Right lobe of liver (tissue), 6 donors: ENCODE data around the gene TNPO2. TPM values are rescaled to one million over a fixed set of nuclear protein-coding genes. Genes with fewer than 3 reads are reported as not detected.

Source experiments
- ATAC-seq, 4 donors: fragments of 200-7000 bp; cut with Tn5 transposase; one replicate each; pipeline ENCODE4 v1.9.1; 2020; ENCODE audit warnings: mild to moderate bottlenecking in 4 of 4, moderate library complexity in 4 of 4
- DNase-seq, 3 donors: peaks; one replicate each; pipeline ENCODE4 v3.0.0-alpha.2; 2020
- H3K27ac ChIP-seq, 3 donors: fragments of 200-600 bp; one replicate each; pipeline ENCODE4 v1.8.0; 2022
- H3K27me3 ChIP-seq, 2 donors: fragments of 200-600 bp; one replicate each; pipeline ENCODE4 v1.8.0; 2022
- H3K36me3 ChIP-seq, 4 donors: fragments of 200-600 bp; sonication (generic) in 1 of 4; one replicate each; pipeline versions ENCODE4 v1.5.1 to v1.8.0; 2017 to 2022; ENCODE audit warnings: control low read depth in 1 of 4
- H3K4me1 ChIP-seq, 4 donors: fragments of 200-600 bp; sonication (generic) in 1 of 4; one replicate each; pipeline versions ENCODE4 v1.5.1 to v1.8.0; 2017 to 2022; ENCODE audit warnings: control low read depth in 1 of 4
- H3K4me3 ChIP-seq, 3 donors: fragments of 200-600 bp; one replicate each; pipeline ENCODE4 v1.8.0; 2022
- H3K9me3 ChIP-seq, 4 donors: fragments of 200-600 bp; sonication (generic) in 1 of 4; one replicate each; pipeline versions ENCODE4 v1.5.1 to v1.8.0; 2017 to 2022; ENCODE audit warnings: control low read depth in 1 of 4
- CTCF ChIP-seq, 4 donors: fragments of 200-600 bp in 3 of 4; fragments of 450-650 bp in 1 of 4; IDR thresholded peaks; one replicate each; pipeline versions ENCODE4 v1.5.1 to v1.8.0; 2016 to 2022; ENCODE audit warnings: antibody characterized with exemption in 4 of 4, mild to moderate bottlenecking in 2 of 4
- POLR2A ChIP-seq: fragments of 450-650 bp; IDR thresholded peaks from one replicate; pipeline ENCODE4 v1.6.1; 2017; ENCODE audit warnings: antibody characterized with exemption, mild to moderate bottlenecking
- WGBS: methylation state at CpG from one replicate; pipeline ENCODE4 v1.1.6; 2018; ENCODE audit warnings: low coverage, low lambda C conversion rate; ENCODE audit not compliant: insufficient coverage; ENCODE audit errors: missing lambda C conversion rate; 5-methylcytosine and 5-hydroxymethylcytosine counted together
- intact Hi-C, 2 donors: fragments of 100-400 bp; cut with DNase I; formaldehyde crosslinking; loops; one replicate each; pipeline versions ENCODE4 v1.11.2 to v1.14.1; 2022
- small RNA-seq, 2 experiments: library from RNA; depleted of rRNA; stranded (forward); fragments of <200 nt; gene quantifications; one replicate each; pipeline ENCODE3, GENCODE V24; 2016
- total RNA-seq, 6 experiments: library from RNA; depleted of rRNA in 2 of 6; stranded (reverse); fragments of >200 nt in 2 of 6; fragmentation: NEBNext Ultra II Directional in 3 of 6; extraction: Animal tissue kit (Norgen Biotek cat#: 25700) in 3 of 6; gene quantifications; one replicate each; pipeline versions ENCODE4 v1.1.0 to v1.2.4, GENCODE V29; 2016 to 2023
- donor health status: DM: no; HTN: yes; CAD: no.
- donor health status: DM: no; HTN: no; CAD: no.
- donor health status: DM: no; HTN: no; CAD: no.
- donor health status: DM: no; HTN: yes; CAD: no.
- donor health status: DM: no; HTN: yes; CAD: no.

Gene TNPO2
- total RNA-seq, 6 experiments from 2014 or later = 14.8 to 28.7 (median 19.6) TPM

GRCh38 chr19:12656899-12657571, 66.7 kb downstream of the TNPO2 start:
- TF ChIP-seq POLR2A (no peak), CTCF (IDR thresholded peaks at IDR 0.05) (no peak)
- no peaks in the 10 kb centered on the region for H3K9me3 ChIP-seq
- no peak for DNase-seq
- intact Hi-C loops = no loop called here
- no peak for ATAC-seq
- no peak overlapping the region for H3K4me3 ChIP-seq
- peaks cover 0 to 35% (median 7%) of the 10 kb centered on the region in 4 donors for H3K36me3 ChIP-seq
- no peak overlapping the region for H3K27ac ChIP-seq
- H3K27me3 ChIP-seq = no peaks in the 10 kb centered on the region
- H3K4me1 ChIP-seq = no peaks in the 10 kb centered on the region
- 77% methylated on average over 50 of the region's 50 CpGs for WGBS

DNA sequence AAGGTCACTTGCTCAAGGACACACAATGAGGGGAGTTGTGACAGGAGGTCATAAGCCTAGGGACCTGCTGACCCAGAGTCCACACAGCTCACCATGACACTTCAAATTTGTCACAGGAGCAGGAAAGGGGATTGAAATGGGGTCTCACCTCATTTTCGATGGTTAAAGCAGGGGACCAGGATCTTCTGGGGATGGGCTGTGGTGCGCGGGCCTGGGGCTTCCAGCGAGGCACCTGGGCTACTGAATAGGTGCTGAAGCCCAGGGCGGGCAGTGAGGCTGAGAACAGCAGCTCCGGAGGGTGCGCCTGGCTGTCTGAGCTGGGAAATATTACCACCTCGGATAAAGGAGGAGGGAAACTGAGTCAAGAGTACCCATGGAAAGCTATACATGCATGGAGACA, 68.2 kb downstream of the TNPO2 start:
- peaks cover 0 to 21% (median 3%) of the 10 kb centered on the region in 4 donors for H3K36me3 ChIP-seq
- H3K27me3 ChIP-seq = no peaks in the 10 kb centered on the region
- H3K4me3 ChIP-seq = no peak overlapping the region
- H3K4me1 ChIP-seq = no peaks in the 10 kb centered on the region
- TF ChIP-seq POLR2A (no peak), CTCF (IDR thresholded peaks at IDR 0.05) (no peak)
- no peak overlapping the region for H3K27ac ChIP-seq
- intact Hi-C loops = no loop called here
- DNase-seq = no peak
- 93% methylated on average over 3 of the region's 8 CpGs for WGBS
- H3K9me3 ChIP-seq = no peaks in the 10 kb centered on the region
- ATAC-seq = peak in 1 of 4 donors; percentile 17

DNA sequence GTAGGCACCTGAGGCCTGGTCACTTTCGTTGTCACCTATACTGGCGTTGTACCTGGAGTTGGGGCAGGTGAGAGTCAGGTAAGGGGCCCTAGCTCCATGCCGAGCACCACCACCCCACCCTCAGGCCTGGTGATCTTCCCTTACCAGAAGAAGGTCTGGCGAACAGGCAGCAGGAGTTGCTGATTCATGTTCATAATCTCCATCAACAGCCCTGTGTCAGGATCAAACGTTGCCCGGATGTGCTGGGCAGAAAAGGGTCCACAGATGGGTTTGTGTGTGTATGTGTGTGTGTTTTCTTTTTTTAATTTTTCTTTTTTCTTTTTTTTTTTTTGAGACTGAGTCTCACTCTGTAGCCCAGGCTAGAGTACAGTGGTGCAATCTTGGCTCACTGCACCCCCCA, 71.5 kb downstream of the TNPO2 start:
- ATAC-seq = no peak

DNA sequence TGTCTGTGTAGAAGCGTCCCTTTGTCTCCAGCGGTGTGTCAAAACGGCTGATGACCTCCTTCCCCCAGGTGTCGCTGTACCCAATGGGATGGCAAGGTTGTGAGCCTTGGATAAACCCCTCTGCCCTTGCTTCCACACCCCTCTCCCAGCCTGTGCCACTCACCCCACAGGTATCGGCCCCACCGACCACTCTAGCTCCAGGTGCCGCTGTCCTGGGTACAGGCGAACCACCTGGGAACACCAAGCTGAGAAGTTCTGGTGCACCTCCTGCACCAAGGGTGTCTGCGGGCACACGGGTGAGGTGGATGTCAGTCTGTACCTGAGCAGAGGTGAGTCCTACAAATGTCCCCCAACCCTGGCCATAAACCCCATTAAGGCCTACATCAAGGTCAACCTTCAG, 73.8 kb downstream of the TNPO2 start:
- TF ChIP-seq POLR2A = no peak
- no peak for TF ChIP-seq CTCF (IDR thresholded peaks at IDR 0.05)
- ATAC-seq (no peak), DNase-seq (no peak)
- 97% methylated on average over 6 of the region's 10 CpGs for WGBS
- no peaks in the 10 kb centered on the region for H3K9me3 ChIP-seq
- H3K4me3 ChIP-seq = no peak overlapping the region
- intact Hi-C loops = no loop called here
- peaks cover 0 to 2% (median 0%) of the 10 kb centered on the region in 4 donors for H3K36me3 ChIP-seq
- H3K27me3 ChIP-seq = no peaks in the 10 kb centered on the region
- no peak overlapping the region for H3K27ac ChIP-seq
- H3K4me1 ChIP-seq = peaks cover 0 to 6% (median 0%) of the 10 kb centered on the region in 4 donors

More for the DNA sequence above, 71.5 kb downstream of the TNPO2 start:
- Histone ChIP-seq H3K9me3 (no peaks in the 10 kb centered on the region), H3K4me3 (no peak overlapping the region), H3K4me1 (peaks cover 0 to 6% (median 0%) of the 10 kb centered on the region in 4 donors), H3K36me3 (peaks cover 0 to 6% (median 1%) of the 10 kb centered on the region in 4 donors), H3K27me3 (no peaks in the 10 kb centered on the region), H3K27ac (no peak overlapping the region)
- TF ChIP-seq POLR2A (no peak), CTCF (IDR thresholded peaks at IDR 0.05) (no peak)
- 92% methylated on average over 5 of the region's 6 CpGs for WGBS
- intact Hi-C loops = no loop called here
- no peak for DNase-seq

Small RNA genes within 50 kb of the gene (small RNA-seq; reads per million reads assigned to genes)
- 61.5 to 81.9 reads per million in 2 experiments for gene SNORD41

Other genes starting within 250 kb of the TNPO2 start
- under 1 TPM in 5 of 6 experiments, not detected in 1; 0.22 to 0.97 (median 0.49) TPM for gene ZNF709, start 239.1 kb downstream of the TNPO2 start, total RNA-seq
- 1 to 10 TPM; 3.1 to 8.1 (median 5.3) TPM for gene ZNF564, start 172.4 kb downstream of the TNPO2 start, total RNA-seq
- gene ZNF490, start 113.1 kb downstream of the TNPO2 start, total RNA-seq = 1 to 10 TPM; 3.6 to 7.0 (median 4.3) TPM
- 10 to 100 TPM in 1 of 6 experiments, 1 to 10 TPM in 5; 5.5 to 10.7 (median 7.8) TPM for gene ZNF791, start 113.0 kb downstream of the TNPO2 start, total RNA-seq
- gene MAN2B1, start 57.2 kb downstream of the TNPO2 start, total RNA-seq = 10 to 100 TPM; 32.7 to 76.5 (median 53.6) TPM
- 1 to 10 TPM; 2.5 to 6.2 (median 4.2) TPM for gene WDR83, start 57.1 kb downstream of the TNPO2 start, total RNA-seq
- 10 to 100 TPM; 29.5 to 60.5 (median 45.8) TPM for gene DHPS, start 42.1 kb downstream of the TNPO2 start, total RNA-seq
- not detected for gene GNG14, start 35.9 kb downstream of the TNPO2 start, total RNA-seq
- gene FBXW9, start 27.3 kb downstream of the TNPO2 start, total RNA-seq = 1 to 10 TPM; 1.6 to 4.9 (median 2.6) TPM
- gene TRIR, start 10.8 kb upstream of the TNPO2 start, total RNA-seq = 100 to 1,000 TPM in 4 of 6 experiments, 10 to 100 TPM in 2; 69.8 to 244 (median 106) TPM
- gene GET3, start 13.6 kb upstream of the TNPO2 start, total RNA-seq = 10 to 100 TPM; 22.3 to 35.8 (median 25.8) TPM
- gene BEST2, start 27.9 kb upstream of the TNPO2 start, total RNA-seq = not detected
- gene HOOK2, start 51.6 kb upstream of the TNPO2 start, total RNA-seq = 10 to 100 TPM; 16.6 to 34.5 (median 17.6) TPM
- 100 to 1,000 TPM in 2 of 6 experiments, 10 to 100 TPM in 4; 10.2 to 378 (median 66.0) TPM for gene JUNB, start 67.6 kb upstream of the TNPO2 start, total RNA-seq
- gene PRDX2, start 77.9 kb upstream of the TNPO2 start, total RNA-seq = 100 to 1,000 TPM; 164 to 466 (median 202) TPM
- gene THSD8, start 78.1 kb upstream of the TNPO2 start, total RNA-seq = 1 to 10 TPM in 3 of 6 experiments, under 1 TPM in 2, not detected in 1; 0.62 to 2.0 (median 1.2) TPM
- 1 to 10 TPM; 2.1 to 7.1 (median 3.7) TPM for gene RNASEH2A, start 82.7 kb upstream of the TNPO2 start, total RNA-seq
- gene RTBDN, start 110.6 kb upstream of the TNPO2 start, total RNA-seq = not detected
- under 1 TPM in 4 of 6 experiments, not detected in 2; 0.06 to 0.49 (median 0.34) TPM for gene MAST1, start 114.6 kb upstream of the TNPO2 start, total RNA-seq
- gene DNASE2, start 157.5 kb upstream of the TNPO2 start, total RNA-seq = 10 to 100 TPM; 18.2 to 36.3 (median 26.8) TPM
- gene KLF1, start 163.3 kb upstream of the TNPO2 start, total RNA-seq = 1 to 10 TPM in 1 of 6 experiments, under 1 TPM in 2, not detected in 3; 0.32 to 1.7 (median 0.44) TPM
- gene GCDH, start 167.2 kb upstream of the TNPO2 start, total RNA-seq = 100 to 1,000 TPM in 1 of 6 experiments, 10 to 100 TPM in 5; 42.2 to 119 (median 59.5) TPM
- under 1 TPM in 1 of 6 experiments, not detected in 5; 0.18 TPM for gene SYCE2, start 195.4 kb upstream of the TNPO2 start, total RNA-seq
- 10 to 100 TPM; 22.9 to 46.2 (median 29.0) TPM for gene FARSA, start 209.8 kb upstream of the TNPO2 start, total RNA-seq
- 1,000 to 10,000 TPM in 3 of 6 experiments, 100 to 1,000 TPM in 3; 771 to 1,471 (median 1,008) TPM for gene CALR, start 214.7 kb upstream of the TNPO2 start, total RNA-seq
- 10 to 100 TPM; 37.8 to 69.0 (median 52.9) TPM for gene RAD23A, start 221.9 kb upstream of the TNPO2 start, total RNA-seq
- gene GADD45GIP1, start 233.3 kb upstream of the TNPO2 start, total RNA-seq = 10 to 100 TPM in 3 of 6 experiments, 1 to 10 TPM in 3; 7.7 to 29.3 (median 10.0) TPM
- not detected for gene DAND5, start 245.6 kb upstream of the TNPO2 start, total RNA-seq